OCI-LY3 (cell line): Measurements from ENCODE around the gene METAP1.
"Not testable (repeated sequence)": the region's sequence is repeated elsewhere in the genome, so short reads cannot be mapped to it uniquely, and the experiment has no call there.

Experiments used
- H2AFZ ChIP-seq: fragments of 200-600, 300-600 bp; shearing (Covaris generic); 2 replicates; pipeline ENCODE4 v1.6.0; 2014; ENCODE audit warnings: antibody characterized with exemption, low read depth, low read length
- H3K27ac ChIP-seq: fragments of 200-600, 300-600 bp; sonication (generic); 2 replicates; pipeline ENCODE4 v1.5.1; 2014; ENCODE audit warnings: mild to moderate bottlenecking, low read length, moderate library complexity, mixed read lengths
- H3K27me3 ChIP-seq: fragments of 200-600, 300-600 bp; sonication (generic); 2 replicates; pipeline ENCODE4 v1.6.1; 2014; ENCODE audit warnings: low read depth, low read length, mixed read lengths
- H3K36me3 ChIP-seq: fragments of 200-600, 300-600 bp; sonication (generic); replicated peaks from 2 replicates; pipeline ENCODE3; 2014; ENCODE audit warnings: low read depth, low read length, mixed read lengths
- H3K4me1 ChIP-seq: fragments of 300-600, 200-600 bp; sonication (generic); 2 replicates; pipeline ENCODE4 v1.6.1; 2014; ENCODE audit warnings: low read length, mixed read lengths
- H3K4me2 ChIP-seq: fragments of 200-600, 300-600 bp; sonication (generic); 2 replicates; pipeline ENCODE4 v1.6.1; 2014; ENCODE audit warnings: low read length, mixed read lengths
- H3K4me3 ChIP-seq: fragments of 300-600, 200-600 bp; sonication (generic); 2 replicates; pipeline ENCODE4 v1.5.1; 2014; ENCODE audit warnings: antibody characterized with exemption, mild to moderate bottlenecking, low read length, moderate library complexity
- H3K79me2 ChIP-seq: fragments of 300-600, 200-600 bp; shearing (Covaris generic); 2 replicates; pipeline ENCODE4 v1.6.1; 2014; ENCODE audit warnings: mild to moderate bottlenecking, low read length, mixed read lengths
- H3K9ac ChIP-seq: fragments of 300-600, 200-600 bp; shearing (Covaris generic); 2 replicates; pipeline ENCODE4 v1.6.0; 2014; ENCODE audit warnings: mild to moderate bottlenecking, low read length, moderate library complexity
- H3K9me3 ChIP-seq: fragments of 200-600, 300-600 bp; shearing (Covaris generic); 2 replicates; pipeline ENCODE4 v1.6.1; 2014; ENCODE audit warnings: low read length, mixed read lengths; ENCODE audit not compliant: insufficient read depth
- H4K20me1 ChIP-seq: fragments of 200-600, 300-600 bp; sonication (generic); 2 replicates; pipeline ENCODE4 v1.6.1; 2016; ENCODE audit warnings: low read length, mixed read lengths; ENCODE audit not compliant: insufficient read depth
- EZH2phosphoT487 ChIP-seq: fragments of 200-600 bp; shearing (Covaris generic); IDR thresholded peaks from 2 replicates; pipeline ENCODE4 v1.6.1; 2018; ENCODE audit warnings: antibody characterized with exemption, mixed run types, low read depth
- TF ChIP-seq, protein P1 (sequence below): fragments of 200-600, 300-600 bp; sonication (generic); IDR thresholded peaks from 2 replicates; pipeline ENCODE4 v1.5.1; 2014; ENCODE audit warnings: antibody characterized with exemption, low read length, low read depth

The METAP1 gene

GRCh38 chr4:99102634-99103033 lies 107.1 kb downstream of the METAP1 start:
- Histone ChIP-seq H3K4me1 (no peaks in the 10 kb centered on the region), H3K79me2 (no peaks in the 10 kb centered on the region), H3K4me2 (no peak overlapping the region), H3K27me3 (no peaks in the 10 kb centered on the region), H2AFZ (no peak overlapping the region), H3K9ac (no peak overlapping the region), H3K36me3 (no peaks in the 10 kb centered on the region), H3K9me3 (no peaks in the 10 kb centered on the region), H3K4me3 (no peak overlapping the region), H4K20me1 (no peaks in the 10 kb centered on the region), H3K27ac (no peak overlapping the region)
- TF ChIP-seq, protein P1, sequence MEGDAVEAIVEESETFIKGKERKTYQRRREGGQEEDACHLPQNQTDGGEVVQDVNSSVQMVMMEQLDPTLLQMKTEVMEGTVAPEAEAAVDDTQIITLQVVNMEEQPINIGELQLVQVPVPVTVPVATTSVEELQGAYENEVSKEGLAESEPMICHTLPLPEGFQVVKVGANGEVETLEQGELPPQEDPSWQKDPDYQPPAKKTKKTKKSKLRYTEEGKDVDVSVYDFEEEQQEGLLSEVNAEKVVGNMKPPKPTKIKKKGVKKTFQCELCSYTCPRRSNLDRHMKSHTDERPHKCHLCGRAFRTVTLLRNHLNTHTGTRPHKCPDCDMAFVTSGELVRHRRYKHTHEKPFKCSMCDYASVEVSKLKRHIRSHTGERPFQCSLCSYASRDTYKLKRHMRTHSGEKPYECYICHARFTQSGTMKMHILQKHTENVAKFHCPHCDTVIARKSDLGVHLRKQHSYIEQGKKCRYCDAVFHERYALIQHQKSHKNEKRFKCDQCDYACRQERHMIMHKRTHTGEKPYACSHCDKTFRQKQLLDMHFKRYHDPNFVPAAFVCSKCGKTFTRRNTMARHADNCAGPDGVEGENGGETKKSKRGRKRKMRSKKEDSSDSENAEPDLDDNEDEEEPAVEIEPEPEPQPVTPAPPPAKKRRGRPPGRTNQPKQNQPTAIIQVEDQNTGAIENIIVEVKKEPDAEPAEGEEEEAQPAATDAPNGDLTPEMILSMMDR: no peak
- no peak for TF ChIP-seq EZH2phosphoT487

DNA sequence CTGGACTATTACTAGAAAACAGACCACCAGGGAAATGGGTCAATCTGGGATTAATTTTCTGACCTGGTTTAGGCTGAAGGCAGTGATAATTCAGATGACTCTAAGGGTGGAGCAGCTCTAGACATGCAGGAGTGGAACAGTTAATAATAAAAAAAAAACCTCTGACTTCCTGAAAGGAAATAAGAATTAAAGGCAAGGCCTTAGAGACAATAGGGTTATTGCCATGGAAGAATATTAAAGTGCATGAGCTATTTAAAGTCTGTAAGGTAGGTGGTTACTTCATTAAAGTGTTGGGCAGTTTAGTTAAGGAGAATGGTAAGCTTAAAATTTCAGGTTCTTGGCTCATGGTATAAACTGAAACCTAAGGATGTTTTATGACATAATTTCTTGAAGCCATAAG lies 107.6 kb downstream of the METAP1 start:
- H2AFZ ChIP-seq: no peak overlapping the region
- H3K4me1 ChIP-seq: no peaks in the 10 kb centered on the region
- H3K79me2 ChIP-seq: no peaks in the 10 kb centered on the region
- TF ChIP-seq, protein P1: no peak
- no peak for TF ChIP-seq EZH2phosphoT487
- H3K4me3 ChIP-seq: no peak overlapping the region
- no peaks in the 10 kb centered on the region for H3K27me3 ChIP-seq
- no peaks in the 10 kb centered on the region for H4K20me1 ChIP-seq
- H3K4me2 ChIP-seq: no peak overlapping the region
- no peak overlapping the region for H3K27ac ChIP-seq
- H3K9me3 ChIP-seq: no peaks in the 10 kb centered on the region
- H3K36me3 ChIP-seq: no peaks in the 10 kb centered on the region
- no peak overlapping the region for H3K9ac ChIP-seq

DNA sequence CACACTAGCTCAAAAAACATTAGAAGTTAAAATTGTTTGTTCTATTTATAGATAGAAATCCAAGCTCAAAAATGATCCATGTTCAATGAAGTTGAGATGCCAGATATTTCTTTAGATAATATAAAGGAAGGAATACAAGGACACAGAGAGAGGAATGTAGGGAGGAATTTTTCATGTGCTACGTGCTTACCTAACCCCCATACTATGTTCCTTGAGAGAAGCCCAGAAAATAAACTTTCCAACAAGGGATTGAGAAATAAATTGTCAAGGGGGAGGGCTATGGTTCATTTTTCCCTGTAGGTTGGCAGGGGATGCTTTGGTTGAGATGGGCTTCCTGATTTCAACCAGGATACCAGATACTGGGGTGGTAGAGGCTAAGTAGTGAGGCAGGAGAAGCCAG lies 108.6 kb downstream of the METAP1 start:
- no peaks in the 10 kb centered on the region for H3K36me3 ChIP-seq
- H3K4me1 ChIP-seq: no peaks in the 10 kb centered on the region
- no peak overlapping the region for H3K4me3 ChIP-seq
- no peaks in the 10 kb centered on the region for H3K79me2 ChIP-seq
- H3K4me2 ChIP-seq: no peak overlapping the region
- H3K27me3 ChIP-seq: no peaks in the 10 kb centered on the region
- H3K27ac ChIP-seq: no peak overlapping the region
- no peak overlapping the region for H2AFZ ChIP-seq
- H3K9me3 ChIP-seq: no peaks in the 10 kb centered on the region
- H3K9ac ChIP-seq: no peak overlapping the region
- H4K20me1 ChIP-seq: no peaks in the 10 kb centered on the region
- TF ChIP-seq, protein P1: no peak
- no peak for TF ChIP-seq EZH2phosphoT487

- not testable (repeated sequence) for H3K9me3 ChIP-seq, H4K20me1 ChIP-seq, H3K4me1 ChIP-seq, H3K4me3 ChIP-seq, H2AFZ ChIP-seq, H3K79me2 ChIP-seq, H3K27ac ChIP-seq, H3K27me3 ChIP-seq, H3K9ac ChIP-seq, H3K4me2 ChIP-seq, H3K36me3 ChIP-seq
Observed at GRCh38 chr4:99109286-99109685, 113.8 kb downstream of the METAP1 start.
